ENCODE results near the gene LNP1. TPM values are rescaled to one million over a fixed set of nuclear protein-coding genes. Genes with fewer than 3 reads are reported as not detected.

LNP1 gene
- total and polyA plus RNA-seq, 2 of the 13 experiments (the other 11 are each of a cell fraction or from before 2014, with no cell fraction given), result 3.6 to 7.0 TPM

DNA sequence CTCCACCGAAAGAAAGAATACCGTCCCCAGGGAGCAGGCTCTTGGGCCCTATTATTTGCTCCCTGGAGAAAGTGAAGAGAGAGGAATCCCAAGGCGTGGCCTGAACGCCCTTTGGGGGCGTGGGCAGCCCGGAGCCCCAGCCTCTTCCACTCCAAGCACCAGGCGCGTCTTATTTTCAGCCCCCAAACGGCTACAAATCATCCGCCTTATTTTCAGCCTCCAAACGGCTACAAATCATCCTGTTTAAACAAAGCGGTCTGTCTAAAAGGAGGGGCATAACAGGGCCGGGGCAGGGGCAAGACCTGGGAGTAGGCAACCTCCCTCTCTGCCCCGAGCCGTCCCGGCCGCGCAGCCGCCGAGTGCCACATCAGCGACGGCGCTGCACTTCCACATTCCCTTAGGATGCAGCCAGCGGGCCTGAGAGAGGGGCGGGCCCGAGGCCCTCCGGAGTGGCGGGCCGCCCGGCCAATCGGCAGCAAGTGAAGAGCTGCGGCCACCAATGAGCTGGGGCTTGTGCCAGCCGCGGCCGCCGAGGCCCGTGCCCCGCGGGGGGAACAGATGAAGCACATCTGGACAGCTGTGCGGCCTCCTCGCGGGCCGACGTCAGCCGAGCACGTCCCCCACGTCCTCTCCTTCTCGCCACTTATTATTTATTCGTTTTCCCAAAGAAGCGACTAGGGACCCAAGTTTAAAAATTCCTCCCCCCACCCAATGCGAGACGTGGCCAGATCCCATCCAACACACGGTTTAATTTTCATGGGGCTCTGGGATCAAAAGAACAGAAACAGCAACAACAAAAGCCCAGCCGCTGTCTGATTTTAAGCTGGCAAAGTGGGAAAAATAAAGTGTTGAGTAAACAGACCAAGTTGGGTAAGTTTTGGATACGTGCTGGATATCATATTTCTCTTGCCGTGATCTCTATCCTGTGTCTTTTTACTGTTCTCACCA, 91.0 kb downstream of the LNP1 start, which contains the start of gene TMEM45A (continued):
- TF ChIP-seq, protein P1, sequence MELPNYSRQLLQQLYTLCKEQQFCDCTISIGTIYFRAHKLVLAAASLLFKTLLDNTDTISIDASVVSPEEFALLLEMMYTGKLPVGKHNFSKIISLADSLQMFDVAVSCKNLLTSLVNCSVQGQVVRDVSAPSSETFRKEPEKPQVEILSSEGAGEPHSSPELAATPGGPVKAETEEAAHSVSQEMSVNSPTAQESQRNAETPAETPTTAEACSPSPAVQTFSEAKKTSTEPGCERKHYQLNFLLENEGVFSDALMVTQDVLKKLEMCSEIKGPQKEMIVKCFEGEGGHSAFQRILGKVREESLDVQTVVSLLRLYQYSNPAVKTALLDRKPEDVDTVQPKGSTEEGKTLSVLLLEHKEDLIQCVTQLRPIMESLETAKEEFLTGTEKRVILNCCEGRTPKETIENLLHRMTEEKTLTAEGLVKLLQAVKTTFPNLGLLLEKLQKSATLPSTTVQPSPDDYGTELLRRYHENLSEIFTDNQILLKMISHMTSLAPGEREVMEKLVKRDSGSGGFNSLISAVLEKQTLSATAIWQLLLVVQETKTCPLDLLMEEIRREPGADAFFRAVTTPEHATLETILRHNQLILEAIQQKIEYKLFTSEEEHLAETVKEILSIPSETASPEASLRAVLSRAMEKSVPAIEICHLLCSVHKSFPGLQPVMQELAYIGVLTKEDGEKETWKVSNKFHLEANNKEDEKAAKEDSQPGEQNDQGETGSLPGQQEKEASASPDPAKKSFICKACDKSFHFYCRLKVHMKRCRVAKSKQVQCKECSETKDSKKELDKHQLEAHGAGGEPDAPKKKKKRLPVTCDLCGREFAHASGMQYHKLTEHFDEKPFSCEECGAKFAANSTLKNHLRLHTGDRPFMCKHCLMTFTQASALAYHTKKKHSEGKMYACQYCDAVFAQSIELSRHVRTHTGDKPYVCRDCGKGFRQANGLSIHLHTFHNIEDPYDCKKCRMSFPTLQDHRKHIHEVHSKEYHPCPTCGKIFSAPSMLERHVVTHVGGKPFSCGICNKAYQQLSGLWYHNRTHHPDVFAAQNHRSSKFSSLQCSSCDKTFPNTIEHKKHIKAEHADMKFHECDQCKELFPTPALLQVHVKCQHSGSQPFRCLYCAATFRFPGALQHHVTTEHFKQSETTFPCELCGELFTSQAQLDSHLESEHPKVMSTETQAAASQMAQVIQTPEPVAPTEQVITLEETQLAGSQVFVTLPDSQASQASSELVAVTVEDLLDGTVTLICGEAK (IDR thresholded peaks at IDR 0.05), result no peak
- TF ChIP-seq, protein P1 (CRISPR knock-in tag; IDR thresholded peaks at IDR 0.05), result peak; percentile 78; the same call in 1 of the 2 replicates
- TF ChIP-seq NFIB (CRISPR knock-in tag; IDR thresholded peaks at IDR 0.05; ENCODE audit: borderline replicate concordance) (no peak), HES4 (CRISPR knock-in tag; IDR thresholded peaks at IDR 0.05; ENCODE audit: borderline replicate concordance) (no peak), SIX1 (CRISPR knock-in tag; IDR thresholded peaks at IDR 0.05; ENCODE audit: borderline replicate concordance) (peak; percentile 66; the same call in 1 of the 2 replicates), RXRB (CRISPR knock-in tag; IDR thresholded peaks at IDR 0.05; ENCODE audit: borderline replicate concordance) (no peak), CBX1 (IDR thresholded peaks at IDR 0.05; ENCODE audit: low read depth) (peak; percentile 15), ZFP37 (CRISPR knock-in tag; IDR thresholded peaks at IDR 0.05; ENCODE audit: borderline replicate concordance) (0 out of 2 replicates have a peak, but pooled peaks have one; percentile 50), NR2C2 (CRISPR knock-in tag; IDR thresholded peaks at IDR 0.05; ENCODE audit: borderline replicate concordance) (peak; percentile 22; the same call in 1 of the 2 replicates), NFYB (CRISPR knock-in tag; IDR thresholded peaks at IDR 0.05) (peak; percentile 100), ZSCAN21 (CRISPR knock-in tag; IDR thresholded peaks at IDR 0.05; ENCODE audit: borderline replicate concordance) (no peak), NR2F1 (CRISPR knock-in tag; IDR thresholded peaks at IDR 0.05) (no peak), ZNF75D (CRISPR knock-in tag; IDR thresholded peaks at IDR 0.05; ENCODE audit: borderline replicate concordance) (no peak)
- TF ChIP-seq, protein P2, sequence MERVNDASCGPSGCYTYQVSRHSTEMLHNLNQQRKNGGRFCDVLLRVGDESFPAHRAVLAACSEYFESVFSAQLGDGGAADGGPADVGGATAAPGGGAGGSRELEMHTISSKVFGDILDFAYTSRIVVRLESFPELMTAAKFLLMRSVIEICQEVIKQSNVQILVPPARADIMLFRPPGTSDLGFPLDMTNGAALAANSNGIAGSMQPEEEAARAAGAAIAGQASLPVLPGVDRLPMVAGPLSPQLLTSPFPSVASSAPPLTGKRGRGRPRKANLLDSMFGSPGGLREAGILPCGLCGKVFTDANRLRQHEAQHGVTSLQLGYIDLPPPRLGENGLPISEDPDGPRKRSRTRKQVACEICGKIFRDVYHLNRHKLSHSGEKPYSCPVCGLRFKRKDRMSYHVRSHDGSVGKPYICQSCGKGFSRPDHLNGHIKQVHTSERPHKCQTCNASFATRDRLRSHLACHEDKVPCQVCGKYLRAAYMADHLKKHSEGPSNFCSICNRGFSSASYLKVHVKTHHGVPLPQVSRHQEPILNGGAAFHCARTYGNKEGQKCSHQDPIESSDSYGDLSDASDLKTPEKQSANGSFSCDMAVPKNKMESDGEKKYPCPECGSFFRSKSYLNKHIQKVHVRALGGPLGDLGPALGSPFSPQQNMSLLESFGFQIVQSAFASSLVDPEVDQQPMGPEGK (CRISPR knock-in tag; IDR thresholded peaks at IDR 0.05), result peak; percentile 69; the same call in 1 of the 2 replicates
- TF ChIP-seq, protein P3, sequence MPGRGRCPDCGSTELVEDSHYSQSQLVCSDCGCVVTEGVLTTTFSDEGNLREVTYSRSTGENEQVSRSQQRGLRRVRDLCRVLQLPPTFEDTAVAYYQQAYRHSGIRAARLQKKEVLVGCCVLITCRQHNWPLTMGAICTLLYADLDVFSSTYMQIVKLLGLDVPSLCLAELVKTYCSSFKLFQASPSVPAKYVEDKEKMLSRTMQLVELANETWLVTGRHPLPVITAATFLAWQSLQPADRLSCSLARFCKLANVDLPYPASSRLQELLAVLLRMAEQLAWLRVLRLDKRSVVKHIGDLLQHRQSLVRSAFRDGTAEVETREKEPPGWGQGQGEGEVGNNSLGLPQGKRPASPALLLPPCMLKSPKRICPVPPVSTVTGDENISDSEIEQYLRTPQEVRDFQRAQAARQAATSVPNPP (CRISPR knock-in tag; IDR thresholded peaks at IDR 0.05), result 0 out of 2 replicates have a peak, but pooled peaks have one; percentile 71
